Astrocyte (in vitro differentiated cells and primary cell): ENCODE results near the gene SPTLC3.

Experiments
- EZH2 ChIP-seq: IDR thresholded peaks from 2 replicates; pipeline ENCODE4 v1.6.1; 2012; ENCODE audit warnings: mild to moderate bottlenecking, low read length, inconsistent platforms; ENCODE audit not compliant: insufficient read depth
- TF ChIP-seq, protein P1 (sequence below): IDR thresholded peaks from 2 replicates; pipeline ENCODE4 v1.5.1; 2011; ENCODE audit warnings: low read depth, mild to moderate bottlenecking, inconsistent platforms, low read length, moderate library complexity; ENCODE audit not compliant: insufficient read depth

DNA sequence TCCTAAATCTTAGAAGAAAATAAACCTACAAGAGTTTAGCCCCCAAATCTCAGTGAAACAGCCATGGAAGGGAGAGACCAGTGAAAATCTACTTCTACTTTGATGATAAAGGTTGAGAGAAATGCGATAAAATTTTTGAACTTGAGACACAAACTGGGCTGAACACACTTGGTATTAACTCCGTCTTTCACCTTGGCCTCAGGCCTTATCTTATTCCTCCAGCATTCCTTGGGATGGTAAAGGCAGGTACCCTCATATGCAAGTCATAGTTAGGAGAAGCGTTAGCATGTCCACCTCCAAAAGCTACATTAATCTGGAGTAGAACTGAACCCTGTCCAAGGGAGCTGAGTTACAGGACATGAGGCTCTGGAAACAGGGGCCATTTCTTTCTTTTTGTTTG lies 1.2 kb upstream of the SPTLC3 start:
- no peak for TF ChIP-seq EZH2
- TF ChIP-seq, protein P1, sequence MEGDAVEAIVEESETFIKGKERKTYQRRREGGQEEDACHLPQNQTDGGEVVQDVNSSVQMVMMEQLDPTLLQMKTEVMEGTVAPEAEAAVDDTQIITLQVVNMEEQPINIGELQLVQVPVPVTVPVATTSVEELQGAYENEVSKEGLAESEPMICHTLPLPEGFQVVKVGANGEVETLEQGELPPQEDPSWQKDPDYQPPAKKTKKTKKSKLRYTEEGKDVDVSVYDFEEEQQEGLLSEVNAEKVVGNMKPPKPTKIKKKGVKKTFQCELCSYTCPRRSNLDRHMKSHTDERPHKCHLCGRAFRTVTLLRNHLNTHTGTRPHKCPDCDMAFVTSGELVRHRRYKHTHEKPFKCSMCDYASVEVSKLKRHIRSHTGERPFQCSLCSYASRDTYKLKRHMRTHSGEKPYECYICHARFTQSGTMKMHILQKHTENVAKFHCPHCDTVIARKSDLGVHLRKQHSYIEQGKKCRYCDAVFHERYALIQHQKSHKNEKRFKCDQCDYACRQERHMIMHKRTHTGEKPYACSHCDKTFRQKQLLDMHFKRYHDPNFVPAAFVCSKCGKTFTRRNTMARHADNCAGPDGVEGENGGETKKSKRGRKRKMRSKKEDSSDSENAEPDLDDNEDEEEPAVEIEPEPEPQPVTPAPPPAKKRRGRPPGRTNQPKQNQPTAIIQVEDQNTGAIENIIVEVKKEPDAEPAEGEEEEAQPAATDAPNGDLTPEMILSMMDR: no peak
